ENCODE data around the gene SRGAP1.

DNA sequence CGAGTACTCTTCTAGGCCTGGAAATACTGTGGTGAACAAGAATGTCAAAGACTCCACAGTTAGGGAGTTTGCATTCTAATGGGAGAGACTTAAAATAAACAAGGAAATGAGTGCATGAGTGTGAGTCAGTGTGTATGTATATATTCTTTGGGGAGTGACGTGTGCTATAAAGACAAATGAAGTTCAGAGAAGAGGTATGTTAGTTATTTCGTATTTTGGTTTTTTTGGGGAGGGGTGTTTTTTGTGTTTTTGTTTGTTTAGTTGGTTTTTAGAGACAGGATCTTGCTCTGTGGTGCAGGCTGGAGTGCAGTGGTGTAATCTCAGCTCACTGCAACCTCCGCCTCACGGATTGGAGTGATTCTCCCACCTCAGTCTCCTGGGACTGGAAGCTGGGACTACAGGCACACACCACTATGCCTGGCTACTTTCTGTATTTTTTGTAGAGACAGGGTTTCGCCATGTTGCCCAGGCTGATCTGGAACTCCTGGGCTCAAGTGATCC, 74.3 kb downstream of the SRGAP1 start:
- no peak for TF ChIP-seq CTCF (IDR thresholded peaks at IDR 0.05)
- TF ChIP-seq POLR2A (IDR thresholded peaks at IDR 0.05) = no peak
- no peak for TF ChIP-seq EP300 (IDR thresholded peaks at IDR 0.05)
